GM21717 (cell line): Measurements from ENCODE around the gene VWA3A.
A peak's percentile ranks its signal among the peaks of the same experiment; 100 is the strongest.

Source experiments
- ATAC-seq: cut with Tn5 transposase; IDR thresholded peaks from one replicate; pipeline ENCODE4 v1.9.1; 2021; ENCODE audit warnings: mild to moderate bottlenecking, moderate library complexity; ENCODE audit not compliant: unreplicated experiment

The VWA3A gene

DNA sequence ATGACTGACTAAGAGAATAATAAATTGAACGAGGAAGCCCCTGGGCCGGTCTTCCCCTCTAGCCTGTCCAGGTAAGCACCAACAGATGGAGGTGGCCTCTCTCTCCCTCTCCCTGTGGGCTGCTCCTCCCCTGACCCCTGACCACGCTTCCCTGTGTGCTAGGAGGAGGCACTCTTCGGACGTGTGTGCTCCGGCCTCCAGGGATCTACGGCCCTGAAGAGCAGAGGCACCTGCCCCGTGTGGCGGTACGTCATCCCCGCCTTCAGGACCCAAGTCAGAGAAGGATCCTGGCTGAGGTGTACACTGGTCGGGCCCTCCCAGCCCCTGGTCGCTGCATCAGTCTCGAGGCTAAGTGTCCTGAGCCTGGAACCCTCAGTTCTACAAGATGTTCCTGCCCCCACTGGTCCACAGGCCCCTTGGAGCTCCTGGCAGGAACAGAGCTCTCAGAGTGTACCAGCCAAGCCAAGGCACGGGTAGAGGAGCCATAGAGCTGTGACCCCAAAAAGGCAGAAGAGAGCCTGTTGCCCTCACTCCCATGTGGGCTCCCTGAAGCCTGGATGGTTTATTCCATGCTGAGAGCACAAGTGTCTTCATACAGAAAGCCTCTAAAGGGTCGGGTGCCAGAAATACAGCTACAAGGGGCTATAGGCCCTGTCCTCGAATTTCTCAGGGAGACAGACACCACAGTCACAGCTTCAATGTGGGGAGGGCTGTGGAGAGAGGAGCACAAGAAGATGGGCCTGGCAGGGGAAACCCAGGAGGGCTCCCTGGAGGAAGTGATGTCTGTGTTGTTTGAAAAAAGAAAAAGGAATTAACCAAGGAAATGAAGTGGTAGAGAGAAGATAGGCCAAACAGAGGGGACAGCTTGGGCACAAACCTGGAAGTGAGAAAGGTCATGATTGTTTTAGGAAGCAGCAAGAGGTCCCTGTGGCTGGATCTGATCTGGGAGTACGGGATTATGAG, 85.9 kb downstream of the VWA3A start:
- no peak for ATAC-seq

GRCh38 chr16:22181426-22181825, 89.1 kb downstream of the VWA3A start:
- no peak for ATAC-seq

GRCh38 chr16:22181843-22182242, 89.5 kb downstream of the VWA3A start:
- ATAC-seq: no peak

GRCh38 chr16:22183335-22183734, 91.0 kb downstream of the VWA3A start:
- no peak for ATAC-seq

DNA sequence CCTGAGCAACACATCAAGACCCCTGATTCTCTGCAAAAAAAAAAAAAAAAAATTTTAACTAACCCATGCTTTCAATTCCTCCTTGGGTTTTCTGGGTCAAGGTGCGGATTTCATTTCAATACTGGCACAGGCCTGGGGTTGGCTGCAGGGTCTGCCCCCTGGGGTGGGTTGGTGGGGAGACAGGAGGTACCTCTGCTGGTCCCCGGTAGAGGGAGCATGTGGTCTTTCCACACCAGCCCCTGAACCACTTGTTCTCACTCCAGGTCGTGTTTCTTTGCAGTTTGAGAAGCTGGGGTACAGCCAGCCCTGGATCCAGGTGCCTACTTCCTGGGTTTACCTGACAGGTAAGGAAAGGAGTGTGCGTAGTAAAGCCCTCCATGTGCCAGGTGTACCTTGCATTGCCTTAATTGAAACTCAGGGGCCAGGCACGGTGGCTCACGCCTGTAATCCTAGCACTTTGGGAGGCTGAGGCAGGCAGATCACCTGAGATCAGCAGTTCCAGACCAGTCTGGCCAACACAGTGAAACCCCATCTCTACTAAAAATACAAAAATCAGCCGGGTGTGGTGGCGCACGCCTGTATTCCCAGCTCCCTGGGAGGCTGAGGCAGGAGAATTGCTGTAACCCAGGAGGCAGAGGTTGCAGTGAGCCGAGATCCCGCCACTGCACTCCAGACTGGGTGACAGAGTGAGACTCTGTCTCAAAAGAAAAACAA, 91.7 kb downstream of the VWA3A start:
- no peak for ATAC-seq

DNA sequence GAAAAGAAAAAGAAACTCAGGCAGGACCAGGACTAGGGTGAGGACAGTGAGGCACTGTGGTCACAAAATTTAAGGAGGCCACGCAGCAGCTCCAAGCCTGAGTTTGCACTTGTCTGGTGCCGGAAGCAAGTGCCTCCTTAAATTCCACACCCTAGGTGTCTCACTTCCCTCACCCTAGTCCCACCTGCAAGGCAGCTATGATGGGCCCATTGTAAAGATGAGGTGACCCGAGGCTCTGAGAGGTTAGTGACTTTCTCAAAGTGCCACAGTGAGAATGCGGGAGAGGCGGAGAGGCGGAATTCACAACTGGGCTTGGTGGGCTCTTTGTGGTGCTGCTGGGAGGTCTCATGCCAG, 92.3 kb downstream of the VWA3A start:
- ATAC-seq: no peak

DNA sequence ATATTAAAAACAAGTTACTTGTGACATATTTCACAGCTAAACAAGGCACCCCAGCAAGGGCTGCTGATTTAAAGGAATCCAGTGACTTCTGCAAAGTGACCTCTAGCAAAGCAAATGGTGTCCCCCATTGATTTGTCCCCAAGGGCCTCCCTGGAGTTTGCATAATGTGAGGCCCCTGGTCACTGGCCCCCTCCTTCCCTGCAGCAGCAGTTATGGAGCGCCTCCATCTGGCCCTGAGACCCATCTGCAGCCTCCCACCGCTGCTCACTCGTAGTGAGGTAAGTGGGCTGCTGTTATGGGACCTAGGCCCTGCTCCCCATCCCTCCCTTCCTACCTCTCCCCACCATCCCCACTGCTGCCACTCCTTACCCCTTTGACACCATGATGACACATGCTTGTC, 94.2 kb downstream of the VWA3A start:
- ATAC-seq: no peak

GRCh38 chr16:22188267-22188594, 95.9 kb downstream of the VWA3A start:
- ATAC-seq: no peak

DNA sequence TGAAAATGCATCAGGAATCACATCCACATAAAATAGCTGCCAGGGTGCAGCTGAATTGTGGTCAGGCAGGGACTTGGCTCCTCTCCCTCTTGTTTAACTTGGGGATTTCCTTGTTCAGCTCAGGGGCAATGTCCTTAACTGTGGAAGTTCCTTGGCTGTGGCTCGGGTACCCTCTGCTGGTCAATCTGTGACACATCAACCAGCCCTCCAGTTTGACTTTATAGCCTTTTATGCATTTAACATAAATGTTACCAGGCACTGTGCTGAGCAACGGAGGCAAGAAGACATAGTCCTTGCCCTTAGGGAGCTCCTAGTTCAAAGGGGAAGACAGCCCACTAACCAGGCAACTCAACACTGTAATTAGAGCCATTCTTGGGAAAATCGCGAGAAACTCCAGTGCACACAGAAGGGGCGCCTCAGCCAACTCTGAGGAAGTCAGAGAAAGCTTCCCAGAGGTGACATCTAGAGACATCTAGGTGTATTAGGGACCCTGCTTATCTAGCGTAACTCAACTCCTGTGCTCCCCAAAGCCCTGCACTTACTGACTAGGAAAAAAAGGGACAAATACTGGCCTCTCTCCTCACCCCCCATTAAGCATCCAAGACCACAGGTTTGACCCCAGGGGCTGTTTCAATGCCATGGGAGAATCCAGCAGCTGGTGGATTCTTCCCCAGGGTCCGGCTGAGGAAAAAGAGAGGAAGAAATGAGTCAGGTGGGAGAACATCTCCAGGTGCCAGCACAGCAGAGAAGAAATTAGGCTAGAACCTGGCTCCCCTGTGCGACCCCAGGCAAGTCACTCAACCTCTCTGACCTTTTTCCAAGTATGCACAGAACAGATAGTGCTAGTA, 96.5 kb downstream of the VWA3A start:
- ATAC-seq: no peak

DNA sequence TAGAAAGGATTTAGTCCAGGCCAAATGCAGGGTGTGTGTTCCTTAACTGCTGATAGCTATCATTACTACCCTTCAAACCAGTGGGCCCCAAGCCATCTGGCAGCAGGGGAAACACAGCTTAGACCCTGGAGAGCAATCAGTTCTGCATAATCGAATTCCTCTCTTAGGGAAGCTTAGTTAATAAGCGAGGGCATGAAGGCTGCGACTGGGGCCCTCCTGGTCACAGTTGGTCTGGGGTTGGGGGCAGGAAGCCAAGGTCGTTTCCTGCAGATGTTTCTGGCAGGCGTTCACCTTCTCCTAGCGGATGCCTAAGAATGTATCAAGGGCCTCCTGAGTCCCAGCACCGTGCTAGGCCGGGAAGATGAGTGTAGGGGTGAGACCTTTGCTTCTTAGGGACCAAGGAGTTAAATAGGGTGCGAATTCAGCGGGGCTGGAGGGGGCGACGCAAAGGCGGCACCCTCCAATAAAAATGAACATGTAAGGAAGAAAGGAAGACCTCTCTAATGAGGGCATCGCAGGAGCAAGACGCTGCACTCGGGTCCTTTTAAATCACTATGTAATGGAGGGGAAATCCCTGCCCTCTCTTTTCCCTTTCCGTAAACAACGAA, 97.2 kb downstream of the VWA3A start:
- no peak for ATAC-seq

DNA sequence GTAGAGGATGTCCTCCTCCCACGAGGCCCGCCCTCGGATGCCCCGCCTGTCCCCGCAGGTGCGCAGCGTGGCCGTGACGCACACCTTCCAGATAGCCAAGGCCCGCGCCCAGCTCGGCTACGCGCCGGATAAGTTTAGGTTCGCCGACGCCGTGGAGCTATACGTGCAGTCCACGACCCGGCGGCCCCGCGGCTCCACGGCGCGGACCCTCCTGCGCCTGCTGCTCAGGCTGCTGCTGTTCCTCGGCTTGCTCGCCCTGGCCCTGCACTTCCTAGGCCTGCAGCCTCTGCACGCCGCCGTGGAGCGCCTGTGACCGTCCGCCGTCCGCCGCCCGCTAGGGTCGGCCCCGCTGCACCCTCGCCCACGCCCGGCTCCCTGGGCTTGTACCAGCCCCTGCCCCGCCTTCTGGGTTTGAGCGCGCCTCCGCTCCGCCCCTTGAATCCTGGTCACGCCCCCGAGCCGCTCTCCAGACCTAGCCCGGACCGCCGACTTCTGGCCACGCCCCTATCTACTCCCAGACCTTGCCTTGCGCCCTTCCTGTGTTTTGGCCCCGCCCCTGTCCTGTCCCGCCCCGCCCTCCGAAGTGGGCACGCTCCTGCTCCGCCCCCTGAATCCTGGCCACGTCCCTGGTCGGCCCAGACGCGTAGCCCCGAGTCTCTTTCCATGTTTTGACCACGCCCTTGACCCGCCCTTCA, 97.9 kb downstream of the VWA3A start:
- peak; percentile 58 for ATAC-seq

DNA sequence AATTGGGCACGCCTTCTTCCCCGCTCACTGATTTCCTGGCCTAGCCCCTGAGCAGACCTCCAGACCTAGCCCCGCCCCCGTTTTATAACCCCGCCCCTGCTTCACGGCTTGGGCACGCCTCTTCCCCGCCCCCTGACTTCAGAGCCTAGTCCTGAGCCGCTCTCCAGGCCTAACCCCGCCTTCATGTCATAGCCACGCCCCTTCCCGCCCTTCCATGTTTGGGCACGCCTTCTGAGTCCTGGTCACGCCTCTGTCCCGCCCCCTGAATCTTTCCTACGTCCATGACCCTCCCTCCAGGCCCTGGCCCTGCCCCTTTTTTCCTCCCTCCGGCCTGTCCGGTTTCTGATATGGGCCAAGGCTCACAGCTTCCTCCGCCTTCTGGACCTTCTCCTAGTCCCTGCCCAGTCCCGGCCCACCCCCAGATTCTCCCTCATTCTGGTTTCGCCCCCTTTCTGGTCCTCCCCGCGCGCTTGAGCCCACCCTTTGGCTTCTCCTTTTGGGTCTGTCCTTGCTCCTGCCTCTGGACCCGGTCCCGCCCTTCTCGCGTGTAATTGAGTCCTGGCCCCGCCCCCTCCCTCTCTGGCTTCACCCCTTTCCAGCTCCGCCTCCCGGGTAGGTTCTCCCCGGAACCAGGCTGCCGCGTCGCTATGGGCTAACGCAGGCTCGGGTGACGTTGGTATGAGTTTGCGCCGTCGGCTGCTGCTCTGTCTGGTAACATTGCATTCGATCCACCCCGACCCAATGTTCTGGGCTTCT, 98.6 kb downstream of the VWA3A start:
- ATAC-seq: peak; percentile 37

- ATAC-seq: no peak
Measured at GRCh38 chr16:22191532-22192260, 99.4 kb downstream of the VWA3A start.

DNA sequence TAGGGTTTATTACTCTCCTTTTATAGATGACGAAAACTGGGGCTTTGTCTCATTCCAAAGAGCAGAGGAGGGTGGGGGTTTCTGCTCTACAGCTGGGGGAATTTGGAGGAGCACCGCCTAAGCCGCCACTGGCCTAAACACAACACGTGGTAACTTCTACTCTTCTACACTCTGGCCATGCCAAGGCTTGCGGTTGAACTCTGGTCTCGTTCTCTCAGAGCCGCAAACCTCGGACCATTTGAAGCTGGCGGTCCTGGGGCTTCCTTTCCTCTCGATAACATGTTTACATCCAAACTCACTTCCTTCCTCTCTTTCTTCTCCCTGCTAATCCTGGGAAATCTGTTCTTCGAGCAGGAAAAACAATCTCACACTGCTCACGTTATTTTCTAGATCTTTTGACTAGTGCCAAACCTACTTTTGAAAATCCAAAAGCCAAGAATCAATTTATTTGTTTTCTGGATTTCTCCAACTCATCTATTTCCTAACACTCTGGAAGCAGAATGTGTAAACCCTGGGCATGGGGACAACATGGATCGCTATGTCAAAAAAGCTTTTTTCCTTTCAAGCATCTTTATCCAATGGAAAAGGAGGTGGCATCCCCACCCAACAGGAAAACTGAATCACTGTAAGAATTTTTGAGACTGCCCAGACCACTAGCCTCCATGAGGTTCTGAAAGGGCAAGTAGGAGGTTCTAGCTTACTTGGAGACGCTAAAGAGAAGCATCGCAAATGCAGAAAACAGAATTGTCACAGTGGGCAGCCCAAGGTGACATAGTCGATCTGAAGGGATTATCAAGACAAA, 100.1 kb downstream of the VWA3A start:
- peak; percentile 18 for ATAC-seq

- ATAC-seq: no peak
Measured at GRCh38 chr16:22193063-22193411, 100.7 kb downstream of the VWA3A start.

DNA sequence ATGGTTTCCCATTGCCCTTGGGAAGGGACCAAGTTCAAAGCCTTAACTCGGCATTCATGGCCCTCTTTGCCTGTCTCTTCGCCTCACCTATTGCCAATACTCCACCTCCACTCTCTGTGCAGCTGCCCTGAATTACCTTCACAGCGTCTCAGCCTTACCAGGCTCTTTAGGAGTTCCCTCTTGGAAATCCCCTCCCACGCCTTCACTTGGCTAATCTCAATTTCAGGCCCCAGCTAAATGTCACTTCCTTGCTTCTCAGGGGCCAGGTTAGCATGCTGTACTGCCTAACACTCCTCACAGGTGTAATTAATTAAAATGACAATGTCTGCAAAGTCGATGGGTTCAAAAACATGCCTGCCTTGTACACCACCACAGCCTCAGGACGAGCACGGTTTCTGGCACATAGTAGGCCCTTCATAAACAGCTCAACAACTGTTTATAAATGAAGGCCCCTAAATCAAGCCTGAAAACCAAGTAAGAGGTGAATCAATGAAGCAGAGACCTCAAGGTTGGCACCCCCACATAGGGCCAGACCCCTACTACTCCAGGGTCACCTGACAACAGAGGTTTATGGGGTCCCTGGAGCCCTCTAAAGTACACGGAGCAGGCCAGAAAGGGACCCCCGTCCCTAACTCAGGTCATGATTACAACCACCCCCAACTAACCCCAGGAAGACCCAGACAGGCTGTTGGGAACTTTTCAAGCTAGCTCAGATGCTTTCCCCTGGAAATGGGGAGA, 102.5 kb downstream of the VWA3A start:
- no peak for ATAC-seq

DNA sequence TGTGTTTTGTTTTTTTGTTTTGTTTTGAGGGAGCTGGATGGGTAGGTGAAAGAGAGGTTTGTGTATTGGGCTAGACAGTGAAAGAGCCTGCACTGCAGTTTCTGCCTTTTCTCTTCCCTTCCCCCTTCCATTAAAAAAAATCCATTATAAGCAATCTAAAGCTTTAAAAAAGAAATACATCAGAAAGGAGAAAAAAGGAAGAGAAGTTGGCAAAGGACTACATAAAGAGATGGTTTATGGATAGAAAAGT, 103.0 kb downstream of the VWA3A start:
- ATAC-seq: no peak
